Astrocyte of the cerebellum (primary cell): Measurements from ENCODE around the gene RABGAP1.

Experiments used
- DNase-seq: peaks from one replicate; pipeline ENCODE4 v3.0.0-alpha.2; 2011; ENCODE audit warnings: low read depth
- H3K4me3 ChIP-seq: 2 replicates; pipeline ENCODE4 v1.5.1; 2011; ENCODE audit warnings: mild to moderate bottlenecking, low read depth, low read length, moderate library complexity
- CTCF ChIP-seq: IDR thresholded peaks from 2 replicates; pipeline ENCODE4 v1.5.1; 2012; ENCODE audit warnings: low read length, low read depth, moderate library complexity, mild to moderate bottlenecking; ENCODE audit errors: missing control alignments
- in situ Hi-C: cut with HindIII; loops from 2 replicates; pipeline ENCODE4 v1.10.0; 2017; ENCODE audit warnings: low sequenced_read_pairs

RABGAP1 gene

GRCh38 chr9:123003466-123003865, 62.6 kb downstream of the RABGAP1 start:
- in situ Hi-C loops = no loop called here
- TF ChIP-seq CTCF = no peak
- no peak overlapping the region for H3K4me3 ChIP-seq
- no peak for DNase-seq

- no peak for TF ChIP-seq CTCF
- in situ Hi-C loops = no loop called here
- no peak overlapping the region for H3K4me3 ChIP-seq
- no peak for DNase-seq
Measured at GRCh38 chr9:123005964-123006363, 65.1 kb downstream of the RABGAP1 start.

GRCh38 chr9:123007269-123007668, 66.4 kb downstream of the RABGAP1 start:
- no peak for DNase-seq
- in situ Hi-C loops = no loop called here
- no peak overlapping the region for H3K4me3 ChIP-seq
- no peak for TF ChIP-seq CTCF

- in situ Hi-C loops = no loop called here
- no peak for DNase-seq
- TF ChIP-seq CTCF = no peak
- no peak overlapping the region for H3K4me3 ChIP-seq
Measured at GRCh38 chr9:123008909-123009308, 68.1 kb downstream of the RABGAP1 start.

- in situ Hi-C loops = no loop called here
- no peak overlapping the region for H3K4me3 ChIP-seq
- no peak for TF ChIP-seq CTCF
- DNase-seq = no peak
Measured at GRCh38 chr9:123011380-123011779, 70.6 kb downstream of the RABGAP1 start.

GRCh38 chr9:123011878-123012528, 71.2 kb downstream of the RABGAP1 start:
- in situ Hi-C loops = no loop called here
- TF ChIP-seq CTCF = no peak
- H3K4me3 ChIP-seq = no peak overlapping the region
- no peak for DNase-seq
